T-helper 2 cell (primary cell): ENCODE results near the gene NAA10.

ENCODE experiments used
- DNase-seq, 5 experiments: peaks; one replicate each; pipeline versions ENCODE4 v3.0.0 to v3.0.0-alpha.2; 2012 to 2022

The NAA10 gene

GRCh38 chrX:153966841-153967535, 32.2 kb upstream of the NAA10 start:
- peak in 3 of 5 experiments; percentile 38 to 59 (median 45) for DNase-seq

- no peak for DNase-seq
Observed at GRCh38 chrX:153966283-153966688, 31.4 kb upstream of the NAA10 start.

GRCh38 chrX:153965406-153965805, 30.6 kb upstream of the NAA10 start:
- DNase-seq: no peak

- no peak for DNase-seq
Observed at GRCh38 chrX:153964105-153964504, 29.3 kb upstream of the NAA10 start.

- no peak for DNase-seq
Observed at GRCh38 chrX:153963546-153963945, 28.7 kb upstream of the NAA10 start.

- DNase-seq: no peak
Observed at GRCh38 chrX:153961292-153961691, 26.5 kb upstream of the NAA10 start.

- DNase-seq: no peak
Observed at GRCh38 chrX:153960786-153961185, 25.9 kb upstream of the NAA10 start.

- DNase-seq: no peak
Observed at GRCh38 chrX:153960077-153960476, 25.2 kb upstream of the NAA10 start.

- no peak for DNase-seq
Observed at GRCh38 chrX:153959649-153960048, 24.8 kb upstream of the NAA10 start.

GRCh38 chrX:153958605-153959004, 23.8 kb upstream of the NAA10 start:
- no peak for DNase-seq

GRCh38 chrX:153957224-153957623, 22.4 kb upstream of the NAA10 start:
- DNase-seq: no peak

GRCh38 chrX:153956044-153956907, 21.4 kb upstream of the NAA10 start:
- no peak for DNase-seq

GRCh38 chrX:153955228-153955732, 20.4 kb upstream of the NAA10 start:
- DNase-seq: no peak

- DNase-seq: no peak
Observed at GRCh38 chrX:153954558-153955227, 19.9 kb upstream of the NAA10 start.

GRCh38 chrX:153953892-153954557, 19.2 kb upstream of the NAA10 start:
- DNase-seq: no peak

- peak; percentile 53 to 68 (median 62) for DNase-seq
Observed at GRCh38 chrX:153953342-153953830, 18.5 kb upstream of the NAA10 start.

GRCh38 chrX:153952373-153953026, 17.7 kb upstream of the NAA10 start:
- no peak for DNase-seq

GRCh38 chrX:153951683-153952372, 17.0 kb upstream of the NAA10 start:
- DNase-seq: no peak

GRCh38 chrX:153950127-153950526, 15.3 kb upstream of the NAA10 start:
- DNase-seq: no peak

- no peak for DNase-seq
Observed at GRCh38 chrX:153948847-153949805, 14.3 kb upstream of the NAA10 start.
